ENCODE measurements around the gene SLITRK3. TPM values are rescaled to one million over a fixed set of nuclear protein-coding genes. Genes with fewer than 3 reads are reported as not detected.

Gene SLITRK3, protein sequence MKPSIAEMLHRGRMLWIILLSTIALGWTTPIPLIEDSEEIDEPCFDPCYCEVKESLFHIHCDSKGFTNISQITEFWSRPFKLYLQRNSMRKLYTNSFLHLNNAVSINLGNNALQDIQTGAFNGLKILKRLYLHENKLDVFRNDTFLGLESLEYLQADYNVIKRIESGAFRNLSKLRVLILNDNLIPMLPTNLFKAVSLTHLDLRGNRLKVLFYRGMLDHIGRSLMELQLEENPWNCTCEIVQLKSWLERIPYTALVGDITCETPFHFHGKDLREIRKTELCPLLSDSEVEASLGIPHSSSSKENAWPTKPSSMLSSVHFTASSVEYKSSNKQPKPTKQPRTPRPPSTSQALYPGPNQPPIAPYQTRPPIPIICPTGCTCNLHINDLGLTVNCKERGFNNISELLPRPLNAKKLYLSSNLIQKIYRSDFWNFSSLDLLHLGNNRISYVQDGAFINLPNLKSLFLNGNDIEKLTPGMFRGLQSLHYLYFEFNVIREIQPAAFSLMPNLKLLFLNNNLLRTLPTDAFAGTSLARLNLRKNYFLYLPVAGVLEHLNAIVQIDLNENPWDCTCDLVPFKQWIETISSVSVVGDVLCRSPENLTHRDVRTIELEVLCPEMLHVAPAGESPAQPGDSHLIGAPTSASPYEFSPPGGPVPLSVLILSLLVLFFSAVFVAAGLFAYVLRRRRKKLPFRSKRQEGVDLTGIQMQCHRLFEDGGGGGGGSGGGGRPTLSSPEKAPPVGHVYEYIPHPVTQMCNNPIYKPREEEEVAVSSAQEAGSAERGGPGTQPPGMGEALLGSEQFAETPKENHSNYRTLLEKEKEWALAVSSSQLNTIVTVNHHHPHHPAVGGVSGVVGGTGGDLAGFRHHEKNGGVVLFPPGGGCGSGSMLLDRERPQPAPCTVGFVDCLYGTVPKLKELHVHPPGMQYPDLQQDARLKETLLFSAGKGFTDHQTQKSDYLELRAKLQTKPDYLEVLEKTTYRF
- total RNA-seq (not detected in 2 replicates), polyA plus RNA-seq (not detected in 2 replicates), polyA minus RNA-seq (0.07 TPM in 1 of 2 replicates, not detected in the other)
- total RNA-seq (2013), result not detected

DNA sequence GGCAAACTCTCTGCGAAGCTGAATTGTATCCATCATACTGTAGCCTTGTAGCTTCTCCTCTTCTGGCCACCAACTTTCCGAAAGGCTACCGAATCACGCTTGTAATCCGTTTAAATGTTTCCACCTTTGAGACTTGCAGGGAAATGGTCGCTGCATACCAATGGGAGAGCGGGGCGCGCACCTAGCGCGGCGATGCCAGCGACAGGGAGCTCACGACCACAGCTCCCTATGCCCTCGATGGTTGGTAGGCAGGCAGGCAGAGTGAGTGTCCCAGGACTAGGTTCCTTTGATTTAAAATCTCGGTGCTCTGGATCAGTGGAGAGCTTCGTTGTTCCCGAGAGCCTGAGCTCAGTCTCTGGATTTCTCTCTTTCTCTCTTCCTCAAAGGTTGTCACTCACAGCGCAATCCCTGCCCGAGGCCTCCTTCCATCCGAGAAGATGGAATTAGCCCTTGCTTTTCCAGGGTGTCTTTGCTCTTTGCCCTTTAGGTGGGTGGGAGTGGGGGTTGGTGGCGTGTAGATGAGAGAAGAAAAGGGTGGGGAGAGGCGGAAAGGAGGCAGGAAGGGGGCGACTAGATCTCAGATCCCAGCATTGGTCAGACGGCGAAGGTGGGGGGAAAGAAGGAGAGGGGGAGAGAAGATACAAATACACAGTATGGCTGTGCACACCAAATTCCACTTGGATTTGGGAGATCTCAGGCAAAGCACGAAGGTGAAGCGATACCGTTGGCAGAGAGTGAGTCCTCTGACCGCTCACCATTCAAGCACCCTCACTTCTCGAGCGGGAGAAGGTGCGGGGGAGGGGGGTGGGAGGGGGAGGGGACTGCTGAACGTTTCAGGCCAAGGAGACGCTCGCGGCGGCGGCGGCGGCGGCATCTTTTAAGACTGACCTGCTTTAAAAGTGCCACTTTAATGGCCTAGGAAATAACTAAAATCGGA is at the start of gene SLITRK3:
SLITRK3 (minus strand) TSS at position 745 of the 937 bp plus-strand sequence. CDS start 5,554 bp downstream, outside the sequence.
- Histone ChIP-seq H2AFZ (ENCODE audit: insufficient read depth, low read depth, low read length, poor library complexity, severe bottlenecking) (peak within 1 kb of the TSS; percentile 33), H3K9me3 (ENCODE audit: control extremely low read depth in 1 of 3, control insufficient read depth in 2 of 3, insufficient read depth in 1 of 3, low read length in 2 of 3) (peaks cover 0 to 10% (median 1%) of the 10 kb centered on the region in 3 donors), H4K20me1 (ENCODE audit: control insufficient read depth, insufficient read depth, low read length, poor library complexity, severe bottlenecking) (no peaks in the 10 kb centered on the region), H3K4me3 (ENCODE audit: control extremely low read depth in 1 of 5, extremely low read depth in 1 of 5, insufficient read depth in 1 of 5, low read depth in 2 of 5, low read length in 4 of 5) (peak within 1 kb of the TSS in 1 of 5 experiments; percentile 7), H3K27ac (ENCODE audit: low read length in 2 of 2) (no peak within 1 kb of the TSS), H3K4me2 (replicated peaks; ENCODE audit: low read depth, low read length, poor library complexity, severe bottlenecking) (peak within 1 kb of the TSS; percentile 30), H3K36me3 (replicated peaks in 1 of 2; ENCODE audit: control extremely low read depth in 1 of 2, control insufficient read depth in 1 of 2, extremely low read depth in 1 of 2, insufficient read depth in 2 of 2, low read length in 1 of 2) (no peaks in the 10 kb centered on the region), H3K9ac (ENCODE audit: low read length) (no peak within 1 kb of the TSS), H3K79me2 (ENCODE audit: control insufficient read depth, insufficient read depth, low read length) (no peaks in the 10 kb centered on the region), H3K4me1 (ENCODE audit: control insufficient read depth in 2 of 2, insufficient read depth in 2 of 2, low read length in 2 of 2) (peaks cover 7 to 14% of the 10 kb centered on the region in 2 donors), H3K27me3 (replicated peaks in 1 of 4; ENCODE audit: control extremely low read depth in 1 of 4, control insufficient read depth in 3 of 4, insufficient read depth in 4 of 4, low read length in 3 of 4) (peaks cover 0 to 38% (median 11%) of the 10 kb centered on the region in 4 experiments)
- no peak for TF ChIP-seq EZH2 (IDR thresholded peaks at IDR 0.05; ENCODE audit: borderline replicate concordance, insufficient read depth, low read depth, low read length, poor library complexity, severe bottlenecking)
- TF ChIP-seq, protein P1, sequence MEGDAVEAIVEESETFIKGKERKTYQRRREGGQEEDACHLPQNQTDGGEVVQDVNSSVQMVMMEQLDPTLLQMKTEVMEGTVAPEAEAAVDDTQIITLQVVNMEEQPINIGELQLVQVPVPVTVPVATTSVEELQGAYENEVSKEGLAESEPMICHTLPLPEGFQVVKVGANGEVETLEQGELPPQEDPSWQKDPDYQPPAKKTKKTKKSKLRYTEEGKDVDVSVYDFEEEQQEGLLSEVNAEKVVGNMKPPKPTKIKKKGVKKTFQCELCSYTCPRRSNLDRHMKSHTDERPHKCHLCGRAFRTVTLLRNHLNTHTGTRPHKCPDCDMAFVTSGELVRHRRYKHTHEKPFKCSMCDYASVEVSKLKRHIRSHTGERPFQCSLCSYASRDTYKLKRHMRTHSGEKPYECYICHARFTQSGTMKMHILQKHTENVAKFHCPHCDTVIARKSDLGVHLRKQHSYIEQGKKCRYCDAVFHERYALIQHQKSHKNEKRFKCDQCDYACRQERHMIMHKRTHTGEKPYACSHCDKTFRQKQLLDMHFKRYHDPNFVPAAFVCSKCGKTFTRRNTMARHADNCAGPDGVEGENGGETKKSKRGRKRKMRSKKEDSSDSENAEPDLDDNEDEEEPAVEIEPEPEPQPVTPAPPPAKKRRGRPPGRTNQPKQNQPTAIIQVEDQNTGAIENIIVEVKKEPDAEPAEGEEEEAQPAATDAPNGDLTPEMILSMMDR (IDR thresholded peaks at IDR 0.05), result no peak
- no peaks in the 10 kb centered on the region for H3K9me3 Mint-ChIP-seq (ENCODE audit: insufficient read depth)
- H3K4me1 Mint-ChIP-seq, result peaks cover 5% of the 10 kb centered on the region
- ChIA-PET POLR2A (no interaction called here), CTCF (no interaction called here)
- no peak for ATAC-seq (ENCODE audit: low read depth)
- intact Hi-C loops (cut with micrococcal nuclease), result no loop called here
- WGBS (ENCODE audit: insufficient coverage), result 14% methylated on average over 22 of the region's 43 CpGs
- DNase-seq, result no peak
- H3K27me3 Mint-ChIP-seq, result peaks cover 55% of the 10 kb centered on the region
- H3K27ac Mint-ChIP-seq, result no peak within 1 kb of the TSS
- peak within 1 kb of the TSS; percentile 7 for H3K4me3 Mint-ChIP-seq
